Esophagus (tissue), 2 donors: Measurements from ENCODE around the gene GJB3. TPM values are rescaled to one million over a fixed set of nuclear protein-coding genes. Genes with fewer than 3 reads are reported as not detected.

Experiments used
- H3K27ac ChIP-seq, 2 donors: one replicate each; pipeline ENCODE4 v1.5.1; 2013; ENCODE audit warnings: low read depth in 2 of 2, mild to moderate bottlenecking in 2 of 2, inconsistent platforms in 1 of 2, low read length in 1 of 2, moderate library complexity in 1 of 2
- H3K27me3 ChIP-seq, 2 donors: one replicate each; pipeline ENCODE4 v1.6.1; 2013; ENCODE audit warnings: low read length in 2 of 2, control low read depth in 1 of 2, mild to moderate bottlenecking in 1 of 2; ENCODE audit not compliant: insufficient read depth in 2 of 2, control insufficient read depth in 1 of 2
- H3K36me3 ChIP-seq, 2 donors: one replicate each; pipeline ENCODE4 v1.6.1; 2013; ENCODE audit warnings: low read length in 1 of 2; ENCODE audit not compliant: control insufficient read depth in 2 of 2, insufficient read depth in 2 of 2
- H3K4me1 ChIP-seq, 2 donors: one replicate each; pipeline ENCODE4 v1.6.1; 2013; ENCODE audit warnings: low read length in 1 of 2; ENCODE audit not compliant: control insufficient read depth in 2 of 2, insufficient read depth in 2 of 2
- H3K4me3 ChIP-seq, 2 donors: one replicate each; pipeline ENCODE4 v1.5.1; 2013; ENCODE audit warnings: low read length in 2 of 2, mild to moderate bottlenecking in 2 of 2, low read depth in 1 of 2, moderate library complexity in 1 of 2
- H3K9me3 ChIP-seq, 2 donors: one replicate each; pipeline ENCODE4 v1.6.1; 2013; ENCODE audit warnings: mild to moderate bottlenecking in 2 of 2, low read depth in 1 of 2, low read length in 1 of 2, moderate library complexity in 1 of 2; ENCODE audit not compliant: control insufficient read depth in 2 of 2, insufficient read depth in 1 of 2
- WGBS, 2 donors: extraction: QIAGEN DNeasy Blood & Tissue Kit; methylation state at CpG; one replicate each; pipeline ENCODE4 v1.1.7; 2013; 5-methylcytosine and 5-hydroxymethylcytosine counted together
- polyA plus RNA-seq, 2 donors: library from polyadenylated mRNA; stranded (reverse); fragments of 200-250 nt; gene quantifications; one replicate each; pipeline ENCODE4 v1.2.3, GENCODE V29; 2013
- donor health status: healthy with polysubstance abuse.
- donor health status: Bipolar disorder and iron deficiency.

The GJB3 gene
- polyA plus RNA-seq, 2 donors, result 55.6 to 74.0 TPM

DNA sequence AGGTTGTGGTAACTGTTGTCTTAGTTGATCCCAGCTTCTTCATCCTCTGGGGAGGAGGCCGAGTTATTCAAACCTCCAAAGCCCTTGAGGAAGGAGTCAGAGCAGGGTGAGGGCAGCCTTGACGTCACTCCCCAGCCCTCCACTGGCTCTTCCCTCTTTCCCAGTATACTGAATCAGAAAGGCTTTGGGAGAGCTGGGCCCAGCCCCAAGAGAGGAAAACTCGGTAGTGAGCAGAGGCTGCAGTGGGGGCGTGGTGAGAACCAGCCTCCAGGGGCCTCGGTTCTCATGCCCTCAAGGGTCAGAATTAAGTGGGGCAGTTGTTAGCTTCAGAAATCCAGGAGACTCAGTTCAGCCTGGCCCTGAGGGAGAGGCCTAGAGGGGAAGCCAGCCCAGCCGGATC is 10.0 kb downstream of the GJB3 start:
- H3K27me3 ChIP-seq, result no peaks in the 10 kb centered on the region

DNA sequence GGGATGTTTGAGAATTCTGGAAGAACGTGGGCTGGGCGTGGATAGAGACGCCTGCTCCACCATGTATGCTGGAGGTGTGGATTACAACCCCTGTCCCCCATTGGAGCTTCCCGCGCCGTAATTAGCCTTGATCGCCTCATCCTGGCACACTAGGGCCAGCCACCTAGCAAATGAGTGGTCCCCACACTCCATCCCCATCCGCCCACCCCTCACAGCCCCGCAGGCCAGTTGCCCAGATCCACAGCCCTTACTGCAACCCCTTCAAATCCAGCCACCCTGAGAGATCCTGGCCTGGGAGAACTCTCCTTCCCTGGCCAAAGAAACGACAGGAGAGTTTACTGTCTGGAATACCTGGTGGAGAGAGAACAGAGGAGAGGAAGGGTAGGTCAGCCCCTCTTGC is 11.4 kb downstream of the GJB3 start:
- Histone ChIP-seq H3K9me3 (peaks cover 0 to 2% of the 10 kb centered on the region in 2 donors), H3K27me3 (no peaks in the 10 kb centered on the region), H3K27ac (no peak overlapping the region), H3K4me1 (peaks cover 0 to 11% of the 10 kb centered on the region in 2 donors), H3K4me3 (no peak overlapping the region), H3K36me3 (peaks cover 0 to 1% of the 10 kb centered on the region in 2 donors)
- 50 to 54% methylated on average over 10 of the region's 10 CpGs for WGBS, 2 donors

More for the DNA sequence above, 10.0 kb downstream of the GJB3 start:
- Histone ChIP-seq H3K9me3 (no peaks in the 10 kb centered on the region), H3K4me3 (no peak overlapping the region), H3K4me1 (peaks cover 0 to 11% of the 10 kb centered on the region in 2 donors), H3K27ac (no peak overlapping the region), H3K36me3 (peaks cover 0 to 10% of the 10 kb centered on the region in 2 donors)
- 70 to 82% methylated on average over 6 of the region's 6 CpGs for WGBS, 2 donors

DNA sequence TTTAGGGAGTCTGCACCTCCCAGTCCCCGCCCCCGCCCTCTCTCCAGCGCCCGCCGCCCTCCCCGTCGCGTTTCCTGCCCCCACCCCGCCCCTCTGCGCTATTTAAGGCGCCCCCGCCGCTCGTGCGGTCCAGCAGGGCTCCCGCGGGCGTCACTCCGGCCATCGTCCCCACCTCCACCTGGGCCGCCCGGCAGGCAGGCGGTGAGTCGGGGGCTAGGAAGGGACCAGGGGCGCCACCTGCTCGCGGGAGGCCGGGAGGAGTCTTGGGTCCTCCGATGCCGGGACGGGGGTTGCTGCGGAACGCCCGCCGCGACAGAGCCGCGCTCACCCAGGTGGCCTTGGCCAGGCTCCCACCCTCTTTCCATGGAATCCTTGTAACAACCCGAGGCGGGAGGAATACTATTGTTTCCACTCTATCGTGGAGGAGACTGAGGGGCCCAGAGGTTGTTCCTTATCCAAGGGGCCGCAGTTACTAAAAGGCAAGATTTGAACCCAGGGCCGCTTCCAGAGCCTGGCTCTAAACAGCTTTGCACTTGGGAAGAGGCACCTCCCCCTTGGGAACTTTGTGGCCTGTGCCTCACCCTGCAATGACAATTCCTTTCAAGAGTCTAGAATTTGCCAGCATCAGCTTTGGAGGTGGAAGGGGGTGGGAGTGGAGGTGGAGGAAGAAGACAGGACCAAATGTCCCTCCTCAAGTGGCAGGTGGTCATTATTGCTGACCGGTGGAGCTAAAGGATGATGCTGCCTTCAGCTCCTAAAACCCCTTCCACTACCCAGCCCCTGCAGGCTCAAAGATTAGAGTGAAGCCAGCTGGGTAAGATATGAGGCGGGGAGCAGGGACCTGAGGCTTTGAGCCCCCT is 12.1 kb downstream of the GJB3 start, which contains the start of gene GJA4:
TSS of gene GJA4 (plus strand) at position 132 of the 860 bp plus-strand sequence. CDS start 1,215 bp downstream, outside the sequence.
- peak within 1 kb of the TSS in 1 of 2 donors; percentile 39 for H3K4me3 ChIP-seq
- H3K9me3 ChIP-seq, result peaks cover 0 to 2% of the 10 kb centered on the region in 2 donors
- no peaks in the 10 kb centered on the region for H3K27me3 ChIP-seq
- peaks cover 0 to 11% of the 10 kb centered on the region in 2 donors for H3K4me1 ChIP-seq
- H3K27ac ChIP-seq, result peak within 1 kb of the TSS; percentile 1 to 20
- 9 to 13% methylated on average over 43 to 45 of the region's 45 CpGs for WGBS, 2 donors
- no peaks in the 10 kb centered on the region for H3K36me3 ChIP-seq

DNA sequence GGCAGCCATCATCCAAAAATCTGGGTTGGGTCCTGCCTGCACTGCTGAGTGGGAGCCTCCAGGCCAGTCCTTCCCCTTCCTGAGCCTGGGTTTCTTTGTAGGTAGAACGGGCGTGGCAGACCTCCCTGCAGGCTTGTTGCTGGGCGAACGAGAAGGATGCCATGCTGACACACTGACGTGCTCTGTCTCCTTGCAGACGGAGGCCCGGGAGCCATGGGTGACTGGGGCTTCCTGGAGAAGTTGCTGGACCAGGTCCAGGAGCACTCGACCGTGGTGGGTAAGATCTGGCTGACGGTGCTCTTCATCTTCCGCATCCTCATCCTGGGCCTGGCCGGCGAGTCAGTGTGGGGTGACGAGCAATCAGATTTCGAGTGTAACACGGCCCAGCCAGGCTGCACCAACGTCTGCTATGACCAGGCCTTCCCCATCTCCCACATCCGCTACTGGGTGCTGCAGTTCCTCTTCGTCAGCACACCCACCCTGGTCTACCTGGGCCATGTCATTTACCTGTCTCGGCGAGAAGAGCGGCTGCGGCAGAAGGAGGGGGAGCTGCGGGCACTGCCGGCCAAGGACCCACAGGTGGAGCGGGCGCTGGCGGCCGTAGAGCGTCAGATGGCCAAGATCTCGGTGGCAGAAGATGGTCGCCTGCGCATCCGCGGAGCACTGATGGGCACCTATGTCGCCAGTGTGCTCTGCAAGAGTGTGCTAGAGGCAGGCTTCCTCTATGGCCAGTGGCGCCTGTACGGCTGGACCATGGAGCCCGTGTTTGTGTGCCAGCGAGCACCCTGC is 13.2 kb downstream of the GJB3 start:
- Histone ChIP-seq H3K4me1 (peaks cover 0 to 11% of the 10 kb centered on the region in 2 donors), H3K27ac (no peak overlapping the region), H3K4me3 (peak overlapping the region in 1 of 2 donors; percentile 13), H3K36me3 (no peaks in the 10 kb centered on the region), H3K9me3 (peaks cover 0 to 2% of the 10 kb centered on the region in 2 donors), H3K27me3 (no peaks in the 10 kb centered on the region)
- 74 to 85% methylated on average over 40 of the region's 40 CpGs for WGBS, 2 donors

DNA sequence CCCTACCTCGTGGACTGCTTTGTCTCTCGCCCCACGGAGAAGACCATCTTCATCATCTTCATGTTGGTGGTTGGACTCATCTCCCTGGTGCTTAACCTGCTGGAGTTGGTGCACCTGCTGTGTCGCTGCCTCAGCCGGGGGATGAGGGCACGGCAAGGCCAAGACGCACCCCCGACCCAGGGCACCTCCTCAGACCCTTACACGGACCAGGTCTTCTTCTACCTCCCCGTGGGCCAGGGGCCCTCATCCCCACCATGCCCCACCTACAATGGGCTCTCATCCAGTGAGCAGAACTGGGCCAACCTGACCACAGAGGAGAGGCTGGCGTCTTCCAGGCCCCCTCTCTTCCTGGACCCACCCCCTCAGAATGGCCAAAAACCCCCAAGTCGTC is 13.8 kb downstream of the GJB3 start:
- Histone ChIP-seq H3K4me3 (peak overlapping the region in 1 of 2 donors; percentile 6), H3K36me3 (no peaks in the 10 kb centered on the region), H3K27ac (no peak overlapping the region), H3K27me3 (no peaks in the 10 kb centered on the region), H3K4me1 (peaks cover 0 to 11% of the 10 kb centered on the region in 2 donors), H3K9me3 (peaks cover 0 to 2% of the 10 kb centered on the region in 2 donors)
- WGBS, 2 donors, result 84 to 92% methylated on average over 12 of the region's 12 CpGs

DNA sequence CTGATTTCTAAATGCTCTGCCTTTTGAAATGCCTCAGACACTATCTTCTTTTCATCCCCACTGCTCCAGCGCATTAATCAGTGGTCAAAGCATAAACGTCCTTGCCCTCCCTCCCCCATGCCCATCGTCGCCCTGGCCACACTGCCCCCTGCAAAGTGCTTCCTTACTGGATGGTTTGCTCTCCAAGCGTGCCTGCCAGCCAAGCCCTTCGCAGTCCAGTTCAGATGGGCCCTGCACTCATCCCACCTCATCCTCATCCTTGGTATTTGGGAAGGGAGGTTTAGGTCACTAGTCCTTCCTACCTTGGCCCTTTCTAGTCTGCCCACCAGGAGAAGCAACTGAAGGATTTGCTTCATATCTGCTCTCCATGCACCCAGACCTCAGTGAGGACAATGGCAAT is 14.9 kb downstream of the GJB3 start:
- Histone ChIP-seq H3K27ac (no peak overlapping the region), H3K9me3 (peaks cover 0 to 2% of the 10 kb centered on the region in 2 donors), H3K4me1 (peaks cover 0 to 11% of the 10 kb centered on the region in 2 donors), H3K27me3 (no peaks in the 10 kb centered on the region), H3K36me3 (no peaks in the 10 kb centered on the region), H3K4me3 (no peak overlapping the region)
- WGBS, 2 donors, result 79 to 82% methylated on average over 6 of the region's 6 CpGs

DNA sequence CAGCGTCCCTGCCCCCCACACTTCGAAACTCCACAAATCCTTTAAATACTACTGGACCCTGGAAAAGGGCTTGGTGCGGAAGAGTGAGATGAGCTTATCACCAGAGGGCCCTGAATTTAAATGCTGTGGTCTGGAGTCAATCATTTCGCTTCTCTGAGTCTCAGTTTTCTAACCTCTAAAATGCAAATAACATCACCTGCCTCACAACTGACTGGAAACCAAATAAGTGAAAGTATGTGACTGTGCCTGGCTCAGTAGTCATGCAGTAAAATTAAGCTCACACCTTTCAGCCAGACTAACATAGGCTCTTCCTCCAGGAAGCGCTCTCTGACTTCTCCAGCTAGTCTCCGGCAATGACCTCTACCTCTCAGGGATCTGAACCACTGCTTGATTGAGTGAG is 16.0 kb downstream of the GJB3 start:
- H3K27me3 ChIP-seq, result no peaks in the 10 kb centered on the region
- WGBS, 2 donors, result 84 to 87% methylated on average over 6 of the region's 6 CpGs
- H3K4me3 ChIP-seq, result no peak overlapping the region

DNA sequence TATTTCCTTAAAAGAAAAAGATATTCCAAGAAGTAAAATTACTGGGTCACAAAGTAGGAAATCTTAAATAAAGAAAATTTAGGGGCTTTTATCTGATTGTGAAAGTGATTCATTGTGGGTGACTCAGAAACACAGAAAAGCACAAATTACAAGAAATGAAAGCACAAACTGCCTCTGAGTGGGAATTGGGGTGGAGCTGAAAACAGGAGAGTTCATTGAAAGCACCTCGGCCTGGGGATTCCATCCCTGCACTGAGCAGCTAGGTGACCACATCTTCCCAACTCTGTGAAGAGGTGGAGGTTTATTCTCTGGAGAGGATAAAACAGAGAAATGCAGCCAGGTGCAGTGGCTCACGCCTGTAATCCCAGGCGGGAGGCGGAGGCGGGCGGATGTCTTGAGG is 19.2 kb downstream of the GJB3 start:
- no peaks in the 10 kb centered on the region for H3K27me3 ChIP-seq
- no peak overlapping the region for H3K27ac ChIP-seq
- peaks cover 0 to 2% of the 10 kb centered on the region in 2 donors for H3K9me3 ChIP-seq
- no peaks in the 10 kb centered on the region for H3K4me1 ChIP-seq
- H3K36me3 ChIP-seq, result no peaks in the 10 kb centered on the region
- no peak overlapping the region for H3K4me3 ChIP-seq
- WGBS, 2 donors, result 73 to 84% methylated on average over 5 to 6 of the region's 6 CpGs

More for the DNA sequence above, 16.0 kb downstream of the GJB3 start:
- Histone ChIP-seq H3K36me3 (no peaks in the 10 kb centered on the region), H3K27ac (no peak overlapping the region), H3K4me1 (peaks cover 0 to 11% of the 10 kb centered on the region in 2 donors), H3K9me3 (peaks cover 0 to 2% of the 10 kb centered on the region in 2 donors)

DNA sequence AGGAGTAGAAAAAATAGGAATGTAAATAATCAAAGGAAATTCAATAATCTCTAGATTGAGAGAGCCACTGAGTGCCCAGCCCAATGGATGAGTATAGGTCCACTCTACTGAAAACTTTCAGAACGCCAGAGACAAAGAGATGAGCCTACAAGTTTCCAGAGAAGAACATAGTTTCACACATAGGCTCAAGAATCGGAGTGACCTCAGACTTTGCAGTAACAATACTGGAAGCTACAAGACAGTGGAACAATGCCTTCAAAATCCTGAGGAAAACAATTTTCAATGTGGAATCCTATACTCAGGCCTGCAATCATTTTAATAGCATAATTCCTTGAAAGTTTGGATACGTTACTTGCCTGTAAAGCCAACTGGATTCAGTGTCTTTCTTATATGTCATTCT is 22.8 kb downstream of the GJB3 start:
- WGBS, 2 donors, result 96 to 99% methylated on average over 3 of the region's 3 CpGs
- Histone ChIP-seq H3K4me1 (no peaks in the 10 kb centered on the region), H3K36me3 (no peaks in the 10 kb centered on the region), H3K4me3 (no peak overlapping the region), H3K27ac (no peak overlapping the region), H3K9me3 (no peaks in the 10 kb centered on the region), H3K27me3 (no peaks in the 10 kb centered on the region)
